Liver (tissue), 3 donors: ENCODE measurements around the gene IFITM5.
"Not testable (repeated sequence)": the region's sequence is repeated elsewhere in the genome, so short reads cannot be mapped to it uniquely, and the experiment has no call there.

Experiments used
- ATF3 ChIP-seq: IDR thresholded peaks from 2 replicates; pipeline ENCODE4 v1.6.1; 2016; ENCODE audit warnings: antibody characterized with exemption
- CTCF ChIP-seq: fragments of 150-350 bp; IDR thresholded peaks from 2 replicates; pipeline ENCODE4 v1.5.1; 2017; ENCODE audit warnings: improper control_type of control experiment, low read depth, low read length; ENCODE audit not compliant: missing input control
- EGR1 ChIP-seq, 2 donors: IDR thresholded peaks; 2 replicates each; pipeline ENCODE4 v1.6.1; 2016 to 2018; ENCODE audit warnings: antibody characterized with exemption in 2 of 2, low read depth in 2 of 2
- FOXA1 ChIP-seq: IDR thresholded peaks from 2 replicates; pipeline ENCODE4 v1.6.1; 2016; ENCODE audit warnings: antibody characterized with exemption
- GABPA ChIP-seq, 2 donors: IDR thresholded peaks in 1 of 2; conservative IDR thresholded peaks in 1 of 2; 2 replicates each; pipeline ENCODE4 v1.6.1; 2016; ENCODE audit warnings: antibody characterized with exemption in 2 of 2, mild to moderate bottlenecking in 1 of 2, moderate library complexity in 1 of 2
- JUND ChIP-seq, 2 donors: IDR thresholded peaks; 2 replicates each; pipeline ENCODE4 v1.6.1; 2016; ENCODE audit warnings: antibody characterized with exemption in 2 of 2
- MAX ChIP-seq: IDR thresholded peaks from 2 replicates; pipeline ENCODE4 v1.6.1; 2016; ENCODE audit warnings: antibody characterized with exemption
- RAD21 ChIP-seq, 2 donors: IDR thresholded peaks; 2 replicates each; pipeline ENCODE4 v1.6.1; 2016; ENCODE audit warnings: antibody characterized with exemption in 2 of 2, mild to moderate bottlenecking in 2 of 2
- REST ChIP-seq: IDR thresholded peaks from 2 replicates; pipeline ENCODE4 v1.6.1; 2016; ENCODE audit warnings: antibody characterized with exemption, mild to moderate bottlenecking
- SP1 ChIP-seq: IDR thresholded peaks from 2 replicates; pipeline ENCODE4 v1.6.1; 2018; ENCODE audit warnings: antibody characterized with exemption, mild to moderate bottlenecking
- TAF1 ChIP-seq: conservative IDR thresholded peaks from 2 replicates; pipeline ENCODE4 v1.6.1; 2016; ENCODE audit warnings: antibody characterized with exemption, mild to moderate bottlenecking
- YY1 ChIP-seq: IDR thresholded peaks from 2 replicates; pipeline ENCODE4 v1.6.1; 2016; ENCODE audit warnings: antibody characterized with exemption, mild to moderate bottlenecking
- ZBTB33 ChIP-seq: IDR thresholded peaks from 2 replicates; pipeline ENCODE4 v1.6.1; 2016; ENCODE audit warnings: antibody characterized with exemption
- donor health status: healthy.
- donor health status: healthy.

GRCh38 chr11:307766-308708 lies 8.7 kb upstream of the IFITM5 start, which contains the start of gene IFITM2:
- TF ChIP-seq RAD21 (IDR thresholded peaks at IDR 0.05) (peak; percentile 35 to 56), CTCF (peak; percentile 15), REST (peak; percentile 90), TAF1 (peak; percentile 85), GABPA (IDR thresholded peaks at IDR 0.05 in 1 of 2, conservative IDR thresholded peaks at IDR 0.05 in 1 of 2) (peak; percentile 47 to 72), YY1 (peak; percentile 72), JUND (IDR thresholded peaks at IDR 0.05) (peak in 1 of 2 donors; percentile 22), MAX (peak; percentile 98), EGR1 (IDR thresholded peaks at IDR 0.05; ENCODE audit: low read depth in 2 of 2) (peak; percentile 43 to 90), SP1 (peak; percentile 72), ZBTB33 (peak; percentile 62)
- not testable (repeated sequence) for TF ChIP-seq ATF3, FOXA1
